Calu3 (cell line): ENCODE measurements around the gene MYL6B. TPM values are rescaled to one million over a fixed set of nuclear protein-coding genes. Genes with fewer than 3 reads are reported as not detected.
"Not testable (repeated sequence)": the region's sequence is repeated elsewhere in the genome, so short reads cannot be mapped to it uniquely, and the experiment has no call there.

Experiments
- BruUV-seq: library from RNA; stranded (reverse); fragments of 400-500 nt; replicated peaks from 2 replicates; lab custom pipeline; 2021; lab: Mats Ljungman, UMichigan
- CTCF ChIA-PET: fragments of 300-600 bp; sonication (Branson Sonifier 250); formaldehyde crosslinking; loops from one replicate; lab custom pipeline; 2022; ENCODE audit warnings: antibody characterized with exemption; lab: Charles Lee
- DNase-seq: peaks from one replicate; pipeline ENCODE4 v3.0.0; 2022
- H3K27ac Mint-ChIP-seq: one replicate; pipeline ENCODE4 v1.8.0; 2022; ENCODE audit warnings: mixed read lengths; ENCODE audit not compliant: unreplicated experiment
- H3K27me3 Mint-ChIP-seq: one replicate; pipeline ENCODE4 v1.8.0; 2022; ENCODE audit warnings: mixed read lengths; ENCODE audit not compliant: unreplicated experiment
- H3K36me3 Mint-ChIP-seq: one replicate; pipeline ENCODE4 v1.8.0; 2022; ENCODE audit warnings: mild to moderate bottlenecking, moderate library complexity, mixed read lengths; ENCODE audit not compliant: insufficient read depth, unreplicated experiment
- H3K4me1 Mint-ChIP-seq: one replicate; pipeline ENCODE4 v1.8.0; 2022; ENCODE audit warnings: mild to moderate bottlenecking, low read depth, mixed read lengths; ENCODE audit not compliant: unreplicated experiment
- H3K4me3 Mint-ChIP-seq: one replicate; pipeline ENCODE4 v1.8.0; 2022; ENCODE audit warnings: mild to moderate bottlenecking, low read depth, moderate library complexity, mixed read lengths; ENCODE audit not compliant: unreplicated experiment
- H3K9me3 Mint-ChIP-seq: one replicate; pipeline ENCODE4 v1.8.0; 2022; ENCODE audit warnings: low read depth, mixed read lengths; ENCODE audit not compliant: unreplicated experiment
- CTCF ChIP-seq: fragments of 200-600 bp; IDR thresholded peaks from one replicate; pipeline ENCODE4 v1.8.0; 2022; ENCODE audit warnings: antibody characterized with exemption; ENCODE audit not compliant: unreplicated experiment
- intact Hi-C: fragments of 100-400 bp; cut with micrococcal nuclease; formaldehyde crosslinking; loops from one replicate; pipeline ENCODE4 v1.10.0; 2022; ENCODE audit not compliant: unreplicated experiment
- total RNA-seq: library from RNA; stranded (reverse); gene quantifications from 2 replicates; pipeline ENCODE4 v1.2.3, GENCODE V29; 2022

MYL6B gene
- total RNA-seq, 1 experiment from 2014 or later: 53.7 TPM

- TF ChIP-seq CTCF: no peak
- Mint-ChIP-seq H3K36me3 (peaks cover 76% of the 10 kb centered on the region), H3K9me3 (no peaks in the 10 kb centered on the region), H3K4me1 (peaks cover 33% of the 10 kb centered on the region), H3K27me3 (no peaks in the 10 kb centered on the region), H3K4me3 (no peak overlapping the region), H3K27ac (no peak overlapping the region)
- no TSS peak for BruUV-seq
- CTCF ChIA-PET: no interaction called here
- no peak for DNase-seq
- intact Hi-C loops: loop anchor here (5.0 kb wide), 1 partner anchor 38 kb away; the partner anchor contains the start of genes RPL41 and ZC3H10
Measured at GRCh38 chr12:56155256-56155845, 3.0 kb downstream of the MYL6B start.

GRCh38 chr12:56156464-56157200 is 4.2 kb downstream of the MYL6B start:
- not testable (repeated sequence) for DNase-seq

GRCh38 chr12:56157201-56158028 is 5.0 kb downstream of the MYL6B start:
- Mint-ChIP-seq H3K36me3 (peaks cover 79% of the 10 kb centered on the region), H3K4me1 (peaks cover 32% of the 10 kb centered on the region), H3K4me3 (peak overlapping the region; percentile 98), H3K27ac (peak overlapping the region; percentile 100), H3K9me3 (no peaks in the 10 kb centered on the region), H3K27me3 (no peaks in the 10 kb centered on the region)
- CTCF ChIA-PET: interaction anchor here (0.6 to 1.6 kb wide), 5 partner anchors 18 to 209 kb away, joined by 3 to 7 read pairs (median 3); partner anchors contain the start of genes ESYT1 and ZC3H10
- BruUV-seq: TSS peak; percentile 24
- peak; percentile 50 for TF ChIP-seq CTCF
- peak; percentile 84 for DNase-seq
- intact Hi-C loops: loop anchor here (2.0 to 5.0 kb wide), 2 partner anchors 31 to 40 kb away; partner anchors contain the start of genes RPL41 and ZC3H10

More at GRCh38 chr12:56156464-56157200, 4.2 kb downstream of the MYL6B start:
- peak overlapping the region; percentile 98 for H3K4me3 Mint-ChIP-seq
- CTCF ChIA-PET, BruUV-seq, H3K9me3 Mint-ChIP-seq, H3K27me3 Mint-ChIP-seq: not testable (repeated sequence)
- H3K27ac Mint-ChIP-seq: peak overlapping the region; percentile 100
- peaks cover 34% of the 10 kb centered on the region for H3K4me1 Mint-ChIP-seq
- intact Hi-C loops: loop anchor here (5.0 kb wide), 1 partner anchor 39 kb away; the partner anchor contains the start of genes RPL41 and ZC3H10
- H3K36me3 Mint-ChIP-seq: peaks cover 79% of the 10 kb centered on the region

GRCh38 chr12:56158029-56158925 is 5.9 kb downstream of the MYL6B start, which contains the start of gene MYL6:
MYL6 (plus strand) TSS chr12:56158359; CDS start chr12:56158402, 43 bp downstream.
- intact Hi-C loops: loop anchor here (2.0 to 5.0 kb wide), 2 partner anchors 31 to 41 kb away; partner anchors contain the start of genes RPL41 and ZC3H10
- Mint-ChIP-seq H3K4me3 (peak within 1 kb of the TSS; percentile 98), H3K9me3 (no peaks in the 10 kb centered on the region), H3K27me3 (no peaks in the 10 kb centered on the region), H3K4me1 (peaks cover 32% of the 10 kb centered on the region), H3K36me3 (peaks cover 79% of the 10 kb centered on the region), H3K27ac (peak within 1 kb of the TSS; percentile 100)
- no TSS peak for BruUV-seq
- DNase-seq: peak; percentile 96
- no peak for TF ChIP-seq CTCF
- CTCF ChIA-PET: interaction anchor here (0.6 to 1.6 kb wide), 9 partner anchors 10 to 210 kb away, joined by 3 to 11 read pairs (median 3); partner anchors contain the start of genes ESYT1, SMARCC2 and ZC3H10
